Measurements from ENCODE around the gene KIF12.
"Not testable (repeated sequence)": the region's sequence is repeated elsewhere in the genome, so short reads cannot be mapped to it uniquely, and the experiment has no call there.

KIF12 gene

GRCh38 chr9:114130141-114130540 lies 31.0 kb upstream of the KIF12 start:
- FAIRE-seq (no peak), DNase-seq (ENCODE audit: insufficient read length, low spot score) (no peak)
- no peak for TF ChIP-seq CTCF (IDR thresholded peaks at IDR 0.05; ENCODE audit: insufficient read depth, missing control alignments)

GRCh38 chr9:114128759-114129158 lies 29.7 kb upstream of the KIF12 start:
- DNase-seq (ENCODE audit: insufficient read length, low spot score); FAIRE-seq: not testable (repeated sequence)

- no peak for TF ChIP-seq CTCF (IDR thresholded peaks at IDR 0.05; ENCODE audit: insufficient read depth, missing control alignments)
- FAIRE-seq (no peak), DNase-seq (ENCODE audit: insufficient read length, low spot score) (no peak)
Measured at GRCh38 chr9:114126247-114127060, 27.4 kb upstream of the KIF12 start.

- DNase-seq (ENCODE audit: insufficient read length, low spot score) = no peak
- TF ChIP-seq CTCF (IDR thresholded peaks at IDR 0.05; ENCODE audit: insufficient read depth, missing control alignments) = no peak
- no peak for FAIRE-seq
Measured at GRCh38 chr9:114125476-114126013, 26.5 kb upstream of the KIF12 start.

- DNase-seq (ENCODE audit: insufficient read length, low spot score) (no peak), FAIRE-seq (no peak)
- TF ChIP-seq CTCF (IDR thresholded peaks at IDR 0.05; ENCODE audit: insufficient read depth, missing control alignments) = no peak
Measured at GRCh38 chr9:114124666-114125475, 25.8 kb upstream of the KIF12 start.

GRCh38 chr9:114124138-114124537 lies 25.0 kb upstream of the KIF12 start:
- no peak for FAIRE-seq
- no peak for DNase-seq (ENCODE audit: insufficient read length, low spot score)

More at GRCh38 chr9:114124138-114124537, 25.0 kb upstream of the KIF12 start:
- TF ChIP-seq CTCF (IDR thresholded peaks at IDR 0.05; ENCODE audit: insufficient read depth, missing control alignments) = no peak

All from D721Med (cell line).